ENCODE results near the gene PNMA8C.

GRCh38 chr19:46470376-46470775 is 41.6 kb upstream of the PNMA8C start:
- TF ChIP-seq, protein P1, sequence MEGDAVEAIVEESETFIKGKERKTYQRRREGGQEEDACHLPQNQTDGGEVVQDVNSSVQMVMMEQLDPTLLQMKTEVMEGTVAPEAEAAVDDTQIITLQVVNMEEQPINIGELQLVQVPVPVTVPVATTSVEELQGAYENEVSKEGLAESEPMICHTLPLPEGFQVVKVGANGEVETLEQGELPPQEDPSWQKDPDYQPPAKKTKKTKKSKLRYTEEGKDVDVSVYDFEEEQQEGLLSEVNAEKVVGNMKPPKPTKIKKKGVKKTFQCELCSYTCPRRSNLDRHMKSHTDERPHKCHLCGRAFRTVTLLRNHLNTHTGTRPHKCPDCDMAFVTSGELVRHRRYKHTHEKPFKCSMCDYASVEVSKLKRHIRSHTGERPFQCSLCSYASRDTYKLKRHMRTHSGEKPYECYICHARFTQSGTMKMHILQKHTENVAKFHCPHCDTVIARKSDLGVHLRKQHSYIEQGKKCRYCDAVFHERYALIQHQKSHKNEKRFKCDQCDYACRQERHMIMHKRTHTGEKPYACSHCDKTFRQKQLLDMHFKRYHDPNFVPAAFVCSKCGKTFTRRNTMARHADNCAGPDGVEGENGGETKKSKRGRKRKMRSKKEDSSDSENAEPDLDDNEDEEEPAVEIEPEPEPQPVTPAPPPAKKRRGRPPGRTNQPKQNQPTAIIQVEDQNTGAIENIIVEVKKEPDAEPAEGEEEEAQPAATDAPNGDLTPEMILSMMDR (IDR thresholded peaks at IDR 0.05): no peak
- no peak for TF ChIP-seq ZFX (IDR thresholded peaks at IDR 0.05; ENCODE audit: borderline replicate concordance)

Measured in 22Rv1 (cell line).